ENCODE measurements around the gene OLA1.

- no peak for TF ChIP-seq FOXJ3 (CRISPR knock-in tag; IDR thresholded peaks at IDR 0.05)
- TF ChIP-seq, protein P1, sequence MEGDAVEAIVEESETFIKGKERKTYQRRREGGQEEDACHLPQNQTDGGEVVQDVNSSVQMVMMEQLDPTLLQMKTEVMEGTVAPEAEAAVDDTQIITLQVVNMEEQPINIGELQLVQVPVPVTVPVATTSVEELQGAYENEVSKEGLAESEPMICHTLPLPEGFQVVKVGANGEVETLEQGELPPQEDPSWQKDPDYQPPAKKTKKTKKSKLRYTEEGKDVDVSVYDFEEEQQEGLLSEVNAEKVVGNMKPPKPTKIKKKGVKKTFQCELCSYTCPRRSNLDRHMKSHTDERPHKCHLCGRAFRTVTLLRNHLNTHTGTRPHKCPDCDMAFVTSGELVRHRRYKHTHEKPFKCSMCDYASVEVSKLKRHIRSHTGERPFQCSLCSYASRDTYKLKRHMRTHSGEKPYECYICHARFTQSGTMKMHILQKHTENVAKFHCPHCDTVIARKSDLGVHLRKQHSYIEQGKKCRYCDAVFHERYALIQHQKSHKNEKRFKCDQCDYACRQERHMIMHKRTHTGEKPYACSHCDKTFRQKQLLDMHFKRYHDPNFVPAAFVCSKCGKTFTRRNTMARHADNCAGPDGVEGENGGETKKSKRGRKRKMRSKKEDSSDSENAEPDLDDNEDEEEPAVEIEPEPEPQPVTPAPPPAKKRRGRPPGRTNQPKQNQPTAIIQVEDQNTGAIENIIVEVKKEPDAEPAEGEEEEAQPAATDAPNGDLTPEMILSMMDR (IDR thresholded peaks at IDR 0.05) = no peak
These were observed 211.5 kb downstream of the OLA1 start for GRCh38 chr2:174036825-174037224.
